H9 (cell line): ENCODE data around the gene QSOX2. TPM values are rescaled to one million over a fixed set of nuclear protein-coding genes. Genes with fewer than 3 reads are reported as not detected.
A peak's percentile ranks its signal among the peaks of the same experiment; 100 is the strongest.

ENCODE experiments used
- DNase-seq: peaks from one replicate; pipeline ENCODE4 v3.0.0-alpha.2; 2017
- H2AFZ ChIP-seq: one replicate; pipeline ENCODE4 v1.6.1; 2013; ENCODE audit warnings: mild to moderate bottlenecking, low read length, control low read depth, moderate library complexity
- H2AK5ac ChIP-seq: 2 replicates; pipeline ENCODE4 v1.6.1; 2013; ENCODE audit warnings: low read length, control low read depth, mixed read lengths; ENCODE audit not compliant: insufficient read length
- H2BK120ac ChIP-seq: one replicate; pipeline ENCODE4 v1.6.1; 2013; ENCODE audit warnings: low read depth, mild to moderate bottlenecking, low read length, control low read depth, inconsistent platforms; ENCODE audit not compliant: poor library complexity, severe bottlenecking
- H2BK12ac ChIP-seq: 2 replicates; pipeline ENCODE4 v1.6.1; 2013; ENCODE audit warnings: low read length, control low read depth, mixed read lengths, low read depth; ENCODE audit not compliant: insufficient read length
- H2BK15ac ChIP-seq: 2 replicates; pipeline ENCODE4 v1.6.1; 2013; ENCODE audit warnings: low read depth, low read length, control low read depth
- H2BK20ac ChIP-seq: one replicate; pipeline ENCODE4 v1.6.1; 2013; ENCODE audit warnings: low read depth, mild to moderate bottlenecking, low read length, control low read depth, inconsistent platforms; ENCODE audit not compliant: poor library complexity, severe bottlenecking
- H2BK5ac ChIP-seq: 2 replicates; pipeline ENCODE4 v1.6.1; 2013; ENCODE audit warnings: low read length, control low read depth, mixed read lengths; ENCODE audit not compliant: insufficient read length
- H3K14ac ChIP-seq: 2 replicates; pipeline ENCODE4 v1.6.1; 2013; ENCODE audit warnings: low read length, control low read depth; ENCODE audit not compliant: insufficient read depth
- H3K18ac ChIP-seq: 2 replicates; pipeline ENCODE4 v1.6.1; 2013; ENCODE audit warnings: low read depth, mild to moderate bottlenecking, mixed read lengths, low read length, control low read depth; ENCODE audit not compliant: insufficient read length
- H3K23ac ChIP-seq: 2 replicates; pipeline ENCODE4 v1.6.1; 2013; ENCODE audit warnings: low read length, control low read depth, mixed read lengths, low read depth; ENCODE audit not compliant: insufficient read length
- H3K23me2 ChIP-seq: 2 replicates; pipeline ENCODE4 v1.6.1; 2013; ENCODE audit warnings: low read depth, mild to moderate bottlenecking, mixed read lengths, low read length, control low read depth; ENCODE audit not compliant: insufficient read length, poor library complexity, severe bottlenecking
- H3K27ac ChIP-seq: 2 replicates; pipeline ENCODE4 v1.5.1; 2013; ENCODE audit warnings: low read length, control low read depth, mixed read lengths, low read depth; ENCODE audit not compliant: insufficient read length
- H3K27me3 ChIP-seq: 2 replicates; pipeline ENCODE4 v1.6.1; 2013; ENCODE audit warnings: low read length, control low read depth, inconsistent platforms; ENCODE audit not compliant: insufficient read depth
- H3K4ac ChIP-seq: 2 replicates; pipeline ENCODE4 v1.6.1; 2013; ENCODE audit warnings: low read depth, mild to moderate bottlenecking, control low read depth, inconsistent platforms, low read length, moderate library complexity
- H3K4me1 ChIP-seq: 2 replicates; pipeline ENCODE4 v1.6.1; 2013; ENCODE audit warnings: low read length, control low read depth, inconsistent platforms; ENCODE audit not compliant: insufficient read depth
- H3K4me2 ChIP-seq: 2 replicates; pipeline ENCODE4 v1.6.1; 2013; ENCODE audit warnings: low read length, control low read depth, mixed read lengths; ENCODE audit not compliant: insufficient read length, insufficient read depth
- H3K56ac ChIP-seq: 2 replicates; pipeline ENCODE4 v1.6.1; 2013; ENCODE audit warnings: low read depth, mild to moderate bottlenecking, mixed read lengths, low read length, control low read depth; ENCODE audit not compliant: insufficient read length
- H3K79me1 ChIP-seq: 2 replicates; pipeline ENCODE4 v1.6.1; 2013; ENCODE audit warnings: low read depth, mild to moderate bottlenecking, moderate library complexity, low read length, control low read depth, inconsistent platforms; ENCODE audit not compliant: insufficient read depth, poor library complexity, severe bottlenecking
- H3K79me2 ChIP-seq: 2 replicates; pipeline ENCODE4 v1.6.1; 2013; ENCODE audit warnings: low read length, control low read depth, inconsistent platforms; ENCODE audit not compliant: insufficient read depth
- H3K9ac ChIP-seq: 2 replicates; pipeline ENCODE4 v1.6.1; 2013; ENCODE audit warnings: low read length, control low read depth, mixed read lengths; ENCODE audit not compliant: insufficient read length; ENCODE audit errors: extremely low read depth
- H3K9me3 ChIP-seq: one replicate; pipeline ENCODE4 v1.6.1; 2013; ENCODE audit warnings: low read depth, low read length, inconsistent platforms; ENCODE audit not compliant: control insufficient read depth
- H3T11ph ChIP-seq: one replicate; pipeline ENCODE4 v1.6.1; 2013; ENCODE audit warnings: mild to moderate bottlenecking, low read length, control low read depth, inconsistent platforms
- H4K20me1 ChIP-seq: one replicate; pipeline ENCODE4 v1.6.1; 2013; ENCODE audit not compliant: control insufficient read depth, insufficient read length, insufficient read depth
- H4K5ac ChIP-seq: 2 replicates; pipeline ENCODE4 v1.6.1; 2013; ENCODE audit warnings: low read depth, mild to moderate bottlenecking, mixed read lengths, low read length, control low read depth; ENCODE audit not compliant: insufficient read length
- H4K8ac ChIP-seq: replicated peaks from 2 replicates; pipeline ENCODE4 v1.6.1; 2013; ENCODE audit warnings: low read length, control low read depth, mixed read lengths, low read depth; ENCODE audit not compliant: insufficient read length
- H4K91ac ChIP-seq: 2 replicates; pipeline ENCODE4 v1.6.1; 2013; ENCODE audit warnings: low read depth, mild to moderate bottlenecking, moderate library complexity, mixed read lengths, low read length, control low read depth; ENCODE audit not compliant: insufficient read length
- H3K27ac Mint-ChIP-seq, 3 experiments: 2 replicates in 2 of 3; 3 replicates in 1 of 3; pipeline ENCODE4 v1.8.0; 2020 to 2021; ENCODE audit warnings: mixed read lengths in 3 of 3, mild to moderate bottlenecking in 1 of 3, moderate library complexity in 1 of 3
- H3K27me3 Mint-ChIP-seq: 2 replicates; pipeline ENCODE4 v1.8.0; 2021; ENCODE audit warnings: low read depth, mild to moderate bottlenecking, moderate library complexity, mixed read lengths
- H3K36me3 Mint-ChIP-seq, 3 experiments: 2 replicates in 2 of 3; 3 replicates in 1 of 3; pipeline ENCODE4 v1.8.0; 2020 to 2021; ENCODE audit warnings: low read depth in 3 of 3, mixed read lengths in 3 of 3; ENCODE audit not compliant: insufficient read depth in 1 of 3
- H3K4me1 Mint-ChIP-seq, 2 experiments: 2 replicates each; pipeline ENCODE4 v1.8.0; 2020; ENCODE audit warnings: mixed read lengths in 2 of 2
- H3K4me3 Mint-ChIP-seq, 2 experiments: 2 replicates in 1 of 2; 3 replicates in 1 of 2; pipeline ENCODE4 v1.8.0; 2020 to 2021; ENCODE audit warnings: mild to moderate bottlenecking in 2 of 2, mixed read lengths in 2 of 2, moderate library complexity in 1 of 2
- H3K9me3 Mint-ChIP-seq, 2 experiments: 2 replicates in 1 of 2; 3 replicates in 1 of 2; pipeline ENCODE4 v1.8.0; 2020; ENCODE audit warnings: mild to moderate bottlenecking in 2 of 2, mixed read lengths in 2 of 2, moderate library complexity in 1 of 2
- WGBS: extraction: QIAGEN DNeasy Blood & Tissue Kit; methylation state at CpG from one replicate; pipeline ENCODE4 v1.1.7; 2013; ENCODE audit warnings: missing lambda C conversion rate, low lambda C conversion rate, mixed read lengths; ENCODE audit not compliant: insufficient read length; ENCODE audit errors: extremely low coverage; 5-methylcytosine and 5-hydroxymethylcytosine counted together
- total RNA-seq: library from RNA; stranded (reverse); gene quantifications from 2 replicates; pipeline ENCODE4 v1.2.1, GENCODE V29; 2021
- TF ChIP-seq, protein P1 (sequence below): fragments of 200-600 bp; sonication (generic); conservative IDR thresholded peaks from 3 replicates; pipeline ENCODE4 v1.8.0; 2021; ENCODE audit warnings: antibody characterized with exemption, mild to moderate bottlenecking

Gene QSOX2
- total RNA-seq, 1 experiment from 2014 or later = 25.8 TPM

DNA sequence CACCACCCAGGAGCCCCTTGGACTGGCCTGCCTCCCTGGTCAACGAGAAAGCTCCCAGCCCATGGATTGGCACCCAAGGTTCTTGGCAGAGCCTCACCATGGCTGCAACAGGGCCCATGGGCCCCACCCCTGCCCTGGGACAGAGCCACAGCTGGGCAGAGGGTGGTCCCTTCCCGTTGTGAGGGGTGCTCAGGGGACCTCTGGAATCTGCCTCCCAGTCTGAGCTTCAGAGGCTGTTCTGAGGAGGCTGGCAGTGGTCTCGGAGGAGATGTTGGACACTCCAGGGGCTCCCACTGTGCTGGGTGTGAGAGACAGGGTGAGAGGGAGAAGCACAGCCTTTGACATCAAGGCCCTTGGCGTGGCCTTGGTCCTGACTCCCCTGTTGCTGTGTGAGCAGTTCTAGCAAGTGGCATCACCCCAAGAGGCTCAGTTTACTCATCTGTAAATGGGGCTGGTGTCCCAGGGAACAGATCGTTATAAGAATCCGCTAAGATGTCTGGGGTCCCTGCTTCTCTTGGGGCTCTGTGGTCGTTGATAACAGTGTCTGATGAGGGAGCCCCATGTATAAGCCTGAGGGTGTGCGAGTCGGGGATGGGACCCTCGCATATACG lies 73.7 kb downstream of the QSOX2 start:
- no peak overlapping the region for H3K4me2 ChIP-seq

More for the DNA sequence above, 73.7 kb downstream of the QSOX2 start:
- H3K27ac Mint-ChIP-seq = peak overlapping the region in 2 of 3 experiments; percentile 84 to 96; a peak in 2 of 7 replicates
- H3K9ac ChIP-seq = no peak overlapping the region
- peak overlapping the region in 1 of 2 experiments; percentile 57; a peak in 2 of 5 replicates for H3K4me3 Mint-ChIP-seq
- peaks cover 2% of the 10 kb centered on the region; the same call in 1 of the 2 replicates for H3K27me3 Mint-ChIP-seq
- H3K14ac ChIP-seq = no peak overlapping the region
- H3K4me1 ChIP-seq = peaks cover 1% of the 10 kb centered on the region; the same call in 1 of the 2 replicates
- H4K20me1 ChIP-seq = no peaks in the 10 kb centered on the region
- no peak overlapping the region for H4K5ac ChIP-seq
- no peak overlapping the region for H3T11ph ChIP-seq
- no peak overlapping the region for H2BK12ac ChIP-seq
- WGBS = no CpG with 5 or more reads among the region's 11 CpGs
- H2BK120ac ChIP-seq = no peak overlapping the region
- H3K4ac ChIP-seq = no peak overlapping the region
- no peaks in the 10 kb centered on the region; a peak in 2 of 7 replicates for H3K36me3 Mint-ChIP-seq
- TF ChIP-seq, protein P1, sequence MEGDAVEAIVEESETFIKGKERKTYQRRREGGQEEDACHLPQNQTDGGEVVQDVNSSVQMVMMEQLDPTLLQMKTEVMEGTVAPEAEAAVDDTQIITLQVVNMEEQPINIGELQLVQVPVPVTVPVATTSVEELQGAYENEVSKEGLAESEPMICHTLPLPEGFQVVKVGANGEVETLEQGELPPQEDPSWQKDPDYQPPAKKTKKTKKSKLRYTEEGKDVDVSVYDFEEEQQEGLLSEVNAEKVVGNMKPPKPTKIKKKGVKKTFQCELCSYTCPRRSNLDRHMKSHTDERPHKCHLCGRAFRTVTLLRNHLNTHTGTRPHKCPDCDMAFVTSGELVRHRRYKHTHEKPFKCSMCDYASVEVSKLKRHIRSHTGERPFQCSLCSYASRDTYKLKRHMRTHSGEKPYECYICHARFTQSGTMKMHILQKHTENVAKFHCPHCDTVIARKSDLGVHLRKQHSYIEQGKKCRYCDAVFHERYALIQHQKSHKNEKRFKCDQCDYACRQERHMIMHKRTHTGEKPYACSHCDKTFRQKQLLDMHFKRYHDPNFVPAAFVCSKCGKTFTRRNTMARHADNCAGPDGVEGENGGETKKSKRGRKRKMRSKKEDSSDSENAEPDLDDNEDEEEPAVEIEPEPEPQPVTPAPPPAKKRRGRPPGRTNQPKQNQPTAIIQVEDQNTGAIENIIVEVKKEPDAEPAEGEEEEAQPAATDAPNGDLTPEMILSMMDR = no peak
- no peak overlapping the region for H4K91ac ChIP-seq
- H3K79me2 ChIP-seq = no peaks in the 10 kb centered on the region
- no peaks in the 10 kb centered on the region; a peak in 2 of 5 replicates for H3K9me3 Mint-ChIP-seq
- DNase-seq = no peak
- H4K8ac ChIP-seq = no peak overlapping the region
- H3K79me1 ChIP-seq = no peaks in the 10 kb centered on the region
- no peak overlapping the region for H2BK20ac ChIP-seq
- H3K23ac ChIP-seq = no peak overlapping the region
- H3K4me1 Mint-ChIP-seq = peaks cover 25 to 43% of the 10 kb centered on the region in 2 experiments
- H2BK5ac ChIP-seq = no peak overlapping the region
- H2AFZ ChIP-seq = no peak overlapping the region
- H3K27me3 ChIP-seq = no peaks in the 10 kb centered on the region
- no peaks in the 10 kb centered on the region for H3K9me3 ChIP-seq
- H3K23me2 ChIP-seq = no peaks in the 10 kb centered on the region
- H3K27ac ChIP-seq = no peak overlapping the region
- no peak overlapping the region for H3K56ac ChIP-seq
- no peak overlapping the region for H2AK5ac ChIP-seq
- no peak overlapping the region for H3K18ac ChIP-seq
- H2BK15ac ChIP-seq = no peak overlapping the region
